HepG2 (cell line): ENCODE measurements around the gene EPHA4. TPM values are rescaled to one million over a fixed set of nuclear protein-coding genes. Genes with fewer than 3 reads are reported as not detected.

Experiments used
- ATAC-seq: fragments of 200-7000 bp; cut with Tn5 transposase; 3 replicates; pipeline ENCODE4 v1.9.1; 2020; ENCODE audit warnings: mild to moderate bottlenecking, moderate library complexity
- BruUV-seq: library from RNA; stranded (reverse); fragments of 400-500 nt; replicated peaks from 2 replicates; lab custom pipeline; 2021; lab: Mats Ljungman, UMichigan
- CTCF ChIA-PET: fragments of 300-600 bp; formaldehyde crosslinking; extraction: SDS; loops from one replicate; lab custom pipeline; 2021; ENCODE audit warnings: low total read pairs, inconsistent platforms, low intra/inter-chr PET ratio; lab: Yijun Ruan, JAX
- POLR2A ChIA-PET: fragments of 350-600 bp; sonication (Branson Sonifier 250); formaldehyde crosslinking; loops from one replicate; lab custom pipeline; 2020; ENCODE audit warnings: antibody characterized with exemption, inconsistent platforms; lab: Yijun Ruan, JAX
- DNase-seq: peaks from one replicate; pipeline ENCODE4 v3.0.0-alpha.2; 2015; ENCODE audit warnings: low spot score
- FAIRE-seq: peaks from 3 replicates; lab custom pipeline; 2011; peaks lifted over from hg19 to GRCh38; lab: Jason Lieb, UNC
- H2AFZ ChIP-seq: one replicate; pipeline ENCODE4 v1.6.1; 2011; ENCODE audit warnings: low read length, inconsistent platforms
- H3K27ac ChIP-seq: fragments of 300-600 bp; 3 replicates; pipeline ENCODE4 v1.8.0; 2011; ENCODE audit warnings: mixed run types, mild to moderate bottlenecking, mixed read lengths, low read length, inconsistent platforms; ENCODE audit not compliant: insufficient read depth; ENCODE audit errors: extremely low read length
- H3K27me3 ChIP-seq, 2 experiments: fragments of 200-600 bp in 1 of 2; 2 replicates in 1 of 2; 3 replicates in 1 of 2; pipeline versions ENCODE4 v1.6.0 to v1.8.0; 2011; ENCODE audit warnings: low read length in 2 of 2, mild to moderate bottlenecking in 2 of 2, moderate library complexity in 2 of 2, inconsistent platforms in 1 of 2; ENCODE audit not compliant: insufficient read depth in 2 of 2, control insufficient read depth in 1 of 2
- H3K36me3 ChIP-seq, 2 experiments: fragments of 200-600 bp in 1 of 2; replicated peaks in 1 of 2; 2 replicates in 1 of 2; 3 replicates in 1 of 2; pipeline versions ENCODE4 v1.5.1 to v1.8.0; 2011; ENCODE audit warnings: low read length in 2 of 2, inconsistent platforms in 1 of 2; ENCODE audit not compliant: insufficient read depth in 2 of 2, control insufficient read depth in 1 of 2
- H3K4me1 ChIP-seq: 2 replicates; pipeline ENCODE4 v1.5.1; 2012; ENCODE audit warnings: low read length, inconsistent platforms; ENCODE audit not compliant: insufficient read depth
- H3K4me2 ChIP-seq: 2 replicates; pipeline ENCODE4 v1.6.0; 2011; ENCODE audit warnings: low read depth, low read length, inconsistent platforms
- H3K4me3 ChIP-seq, 3 experiments: fragments of 200-600 bp in 1 of 3; sonication (generic), shearing (Covaris generic) in 1 of 3; replicated peaks in 1 of 3; 2 replicates each; pipeline ENCODE4 v1.5.1; 2011 to 2016; ENCODE audit warnings: low read length in 3 of 3, inconsistent platforms in 2 of 3, low read depth in 2 of 3, mild to moderate bottlenecking in 2 of 3, control low read depth in 1 of 3, mixed read lengths in 1 of 3; ENCODE audit not compliant: insufficient read depth in 1 of 3
- H3K79me2 ChIP-seq: one replicate; pipeline ENCODE4 v1.6.1; 2011; ENCODE audit warnings: low read length, inconsistent platforms; ENCODE audit not compliant: insufficient read depth
- H3K9ac ChIP-seq: 2 replicates; pipeline ENCODE4 v1.6.0; 2011; ENCODE audit warnings: mild to moderate bottlenecking, low read depth, low read length, inconsistent platforms; ENCODE audit not compliant: insufficient read depth
- H3K9me3 ChIP-seq: 2 replicates; pipeline ENCODE4 v1.5.1; 2012; ENCODE audit warnings: mild to moderate bottlenecking, low read length
- H4K20me1 ChIP-seq: 2 replicates; pipeline ENCODE4 v1.6.0; 2011; ENCODE audit warnings: inconsistent platforms, mild to moderate bottlenecking, low read length, moderate library complexity; ENCODE audit not compliant: insufficient read depth
- CBFB ChIP-seq: sonication (generic); formaldehyde crosslinking; IDR thresholded peaks from 2 replicates; pipeline ENCODE4 v1.4.0; 2020; ENCODE audit warnings: missing genetic modification reagents
- FOXO1 ChIP-seq: sonication (generic); formaldehyde crosslinking; IDR thresholded peaks from 2 replicates; pipeline ENCODE4 v1.4.0; 2020; ENCODE audit warnings: missing genetic modification reagents
- IRF9 ChIP-seq: sonication (generic); formaldehyde crosslinking; IDR thresholded peaks from 2 replicates; pipeline ENCODE4 v1.8.0; 2022; ENCODE audit warnings: missing genetic modification reagents, mild to moderate bottlenecking, borderline replicate concordance
- IRX3 ChIP-seq: sonication (generic); formaldehyde crosslinking; IDR thresholded peaks from 2 replicates; pipeline ENCODE4 v1.8.1; 2023; ENCODE audit warnings: mild to moderate bottlenecking, low read depth, missing genetic modification reagents, borderline replicate concordance
- THAP8 ChIP-seq: sonication (generic); formaldehyde crosslinking; IDR thresholded peaks from 2 replicates; pipeline ENCODE4 v1.5.1; 2020; ENCODE audit warnings: missing genetic modification reagents, mild to moderate bottlenecking, borderline replicate concordance
- ZKSCAN8 ChIP-seq: IDR thresholded peaks from 2 replicates; pipeline ENCODE4 v1.6.1; 2016; ENCODE audit warnings: borderline replicate concordance, missing genetic modification reagents, missing compliant biosample characterization
- ZNF652 ChIP-seq: IDR thresholded peaks from 2 replicates; pipeline ENCODE4 v1.6.1; 2016; ENCODE audit warnings: low read depth, borderline replicate concordance
- ZSCAN25 ChIP-seq: sonication (generic); formaldehyde crosslinking; IDR thresholded peaks from 2 replicates; pipeline ENCODE4 v1.8.0; 2022; ENCODE audit warnings: mild to moderate bottlenecking, missing genetic modification reagents
- WGBS: methylation state at CpG from one replicate; pipeline ENCODE4 v1.1.6; 2017; ENCODE audit warnings: low lambda C conversion rate; 5-methylcytosine and 5-hydroxymethylcytosine counted together
- in situ Hi-C: cut with HindIII; loops from 2 replicates; pipeline ENCODE4 v1.10.0; 2017; ENCODE audit warnings: low pct_unique_long_range_greater_than_20kb; ENCODE audit not compliant: extremely low pct_ligation_motif_present
- intact Hi-C: fragments of 100-400 bp; cut with micrococcal nuclease; formaldehyde crosslinking; loops from one replicate; pipeline ENCODE4 v1.10.0; 2022; ENCODE audit not compliant: unreplicated experiment
- polyA plus RNA-seq, 8 experiments: library from polyadenylated mRNA; depleted of rRNA in 3 of 8; stranded (reverse) in 7 of 8; unstranded in 1 of 8; fragments of >200 nt; fragmentation: Illumina TruSeq in 4 of 8; extraction: Trizol in 4 of 8; gene quantifications; 2 replicates each; pipeline versions ENCODE4 v1.2.1 to v1.2.3, GENCODE V29; 2011 to 2016; ENCODE audit warnings: low read depth in 4 of 8, missing spikeins in 1 of 8, mixed read lengths in 1 of 8; ENCODE audit not compliant: insufficient read depth in 1 of 8
- total RNA-seq, 5 experiments: library from RNA; depleted of rRNA; stranded (reverse); fragments of >200 nt; fragmentation: Illumina TruSeq; extraction: Trizol; gene quantifications; 2 replicates each; pipeline ENCODE4 v1.2.3, GENCODE V29; 2016; ENCODE audit warnings: low read depth in 1 of 5
- TF ChIP-seq, protein P1 (sequence below): sonication (generic); formaldehyde crosslinking; IDR thresholded peaks from 2 replicates; pipeline ENCODE4 v1.4.0; 2020; ENCODE audit warnings: mild to moderate bottlenecking, missing genetic modification reagents
- TF ChIP-seq, protein P2 (sequence below): sonication (generic); formaldehyde crosslinking; IDR thresholded peaks from 2 replicates; pipeline ENCODE4 v1.8.0; 2022; ENCODE audit warnings: missing genetic modification reagents, low read depth, mild to moderate bottlenecking, borderline replicate concordance

Gene EPHA4
- total and polyA plus RNA-seq, 2 of the 13 experiments (the other 11 are each of a cell fraction or from before 2014, with no cell fraction given) = not detected

DNA sequence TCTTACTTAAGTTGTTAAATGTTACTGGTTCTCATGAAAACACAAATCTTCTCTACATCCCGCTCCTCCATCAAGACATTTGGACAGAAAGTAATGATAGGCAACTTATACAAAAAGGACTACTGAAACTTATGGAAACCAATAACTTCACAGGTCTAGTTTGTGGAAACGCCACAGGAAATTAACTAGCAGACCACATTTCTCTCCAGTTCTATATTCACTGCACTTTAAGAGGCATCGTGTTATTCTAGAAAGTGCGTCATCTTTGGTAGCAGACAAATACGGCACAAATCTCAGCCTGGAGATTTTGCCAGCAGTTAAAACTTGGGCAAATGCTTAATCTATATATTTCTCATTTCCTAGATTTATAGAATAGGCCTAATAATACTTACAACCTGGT, 164.3 kb downstream of the EPHA4 start:
- no peak for FAIRE-seq

More for the DNA sequence above, 164.3 kb downstream of the EPHA4 start:
- no TSS peak for BruUV-seq
- H3K36me3 ChIP-seq = no peaks in the 10 kb centered on the region
- TF ChIP-seq IRF9 (CRISPR knock-in tag) = no peak
- TF ChIP-seq FOXO1 (CRISPR knock-in tag) = no peak
- TF ChIP-seq ZSCAN25 (CRISPR knock-in tag) = no peak
- TF ChIP-seq, protein P1, sequence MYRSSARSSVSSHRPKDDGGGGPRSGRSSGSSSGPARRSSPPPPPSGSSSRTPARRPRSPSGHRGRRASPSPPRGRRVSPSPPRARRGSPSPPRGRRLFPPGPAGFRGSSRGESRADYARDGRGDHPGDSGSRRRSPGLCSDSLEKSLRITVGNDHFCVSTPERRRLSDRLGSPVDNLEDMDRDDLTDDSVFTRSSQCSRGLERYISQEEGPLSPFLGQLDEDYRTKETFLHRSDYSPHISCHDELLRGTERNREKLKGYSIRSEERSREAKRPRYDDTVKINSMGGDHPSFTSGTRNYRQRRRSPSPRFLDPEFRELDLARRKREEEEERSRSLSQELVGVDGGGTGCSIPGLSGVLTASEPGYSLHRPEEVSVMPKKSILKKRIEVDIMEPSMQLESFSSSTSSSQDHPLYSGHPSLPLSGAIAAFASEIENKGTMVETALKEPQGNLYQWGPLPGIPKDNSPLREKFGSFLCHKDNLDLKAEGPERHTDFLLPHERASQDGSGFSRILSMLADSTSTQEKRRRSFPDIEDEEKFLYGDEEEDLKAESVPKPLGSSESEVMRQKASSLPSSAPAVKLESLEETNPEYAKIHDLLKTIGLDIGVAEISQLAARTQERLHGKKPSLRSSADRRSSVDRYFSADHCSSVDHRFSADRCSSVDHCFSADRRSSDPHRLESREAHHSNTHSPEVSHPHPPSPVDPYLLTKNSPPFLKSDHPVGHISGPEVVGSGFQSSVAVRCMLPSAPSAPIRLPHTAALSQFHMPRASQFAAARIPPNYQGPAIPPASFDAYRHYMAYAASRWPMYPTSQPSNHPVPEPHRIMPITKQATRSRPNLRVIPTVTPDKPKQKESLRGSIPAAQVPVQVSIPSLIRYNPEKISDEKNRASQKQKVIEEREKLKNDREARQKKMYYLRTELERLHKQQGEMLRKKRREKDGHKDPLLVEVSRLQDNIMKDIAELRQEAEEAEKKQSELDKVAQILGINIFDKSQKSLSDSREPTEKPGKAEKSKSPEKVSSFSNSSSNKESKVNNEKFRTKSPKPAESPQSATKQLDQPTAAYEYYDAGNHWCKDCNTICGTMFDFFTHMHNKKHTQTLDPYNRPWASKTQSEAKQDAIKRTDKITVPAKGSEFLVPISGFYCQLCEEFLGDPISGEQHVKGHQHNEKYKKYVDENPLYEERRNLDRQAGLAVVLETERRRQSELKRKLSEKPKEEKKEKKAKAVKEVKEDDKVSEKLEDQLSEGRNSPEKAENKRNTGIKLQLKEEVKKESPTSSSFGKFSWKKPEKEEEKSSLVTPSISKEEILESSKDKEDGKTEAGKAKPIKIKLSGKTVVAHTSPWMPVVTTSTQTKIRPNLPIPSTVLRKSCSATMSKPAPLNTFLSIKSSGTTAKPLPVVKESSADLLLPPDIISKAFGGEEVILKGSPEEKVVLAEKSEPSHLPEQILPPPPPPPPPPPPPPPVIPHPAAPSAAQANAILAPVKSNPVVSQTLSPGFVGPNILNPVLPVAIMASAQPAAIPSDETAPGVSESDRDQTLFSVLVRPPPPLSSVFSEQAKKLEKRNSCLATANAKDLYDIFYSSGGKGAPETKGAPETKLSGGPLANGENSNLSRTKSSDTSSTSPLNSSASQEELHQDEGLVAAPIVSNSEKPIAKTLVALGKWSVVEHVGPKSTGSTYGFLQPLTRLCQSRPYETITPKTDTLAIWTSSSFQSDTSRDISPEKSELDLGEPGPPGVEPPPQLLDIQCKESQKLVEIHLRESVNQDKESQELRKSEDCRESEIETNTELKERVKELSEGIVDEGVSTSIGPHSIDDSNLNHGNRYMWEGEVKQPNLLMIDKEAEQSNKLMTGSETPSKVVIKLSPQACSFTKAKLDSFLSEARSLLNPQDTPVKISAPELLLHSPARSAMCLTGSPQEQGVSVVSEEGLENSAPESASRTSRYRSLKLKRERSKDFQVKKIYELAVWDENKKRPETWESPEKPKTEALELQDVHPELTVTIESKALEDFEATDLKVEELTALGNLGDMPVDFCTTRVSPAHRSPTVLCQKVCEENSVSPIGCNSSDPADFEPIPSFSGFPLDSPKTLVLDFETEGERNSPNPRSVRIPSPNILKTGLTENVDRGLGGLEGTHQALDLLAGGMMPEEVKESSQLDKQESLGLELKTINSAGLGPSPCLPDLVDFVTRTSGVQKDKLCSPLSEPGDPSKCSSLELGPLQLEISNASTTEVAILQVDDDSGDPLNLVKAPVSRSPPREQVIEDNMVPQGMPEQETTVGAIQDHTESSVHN (CRISPR knock-in tag) = no peak
- no peak for TF ChIP-seq ZKSCAN8 (CRISPR knock-in tag)
- no peak for TF ChIP-seq CBFB (CRISPR knock-in tag)
- no peak for TF ChIP-seq IRX3 (CRISPR knock-in tag)
- TF ChIP-seq, protein P2, sequence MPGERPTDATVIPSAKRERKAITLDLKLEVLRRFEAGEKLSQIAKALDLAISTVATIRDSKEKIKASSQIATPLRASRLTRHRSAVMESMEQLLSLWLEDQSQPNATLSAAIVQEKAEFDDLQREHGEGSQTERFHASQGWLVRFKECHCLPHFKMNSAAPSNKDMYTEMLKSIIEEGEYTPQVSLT = no peak
- no peak for TF ChIP-seq THAP8
- no peak for TF ChIP-seq ZNF652 (CRISPR knock-in tag)
- H4K20me1 ChIP-seq = no peaks in the 10 kb centered on the region
- in situ Hi-C loops = no loop called here
- ATAC-seq = no peak
- H3K9ac ChIP-seq = no peak overlapping the region
- no peak for DNase-seq
- intact Hi-C loops = no loop called here
- H3K27me3 ChIP-seq = no peaks in the 10 kb centered on the region
- ChIA-PET POLR2A (no interaction called here), CTCF (no interaction called here)
- H3K4me1 ChIP-seq = no peaks in the 10 kb centered on the region
- H3K4me2 ChIP-seq = no peak overlapping the region
- 49% methylated on average over 5 of the region's 5 CpGs for WGBS
- no peak overlapping the region for H3K27ac ChIP-seq
- H3K79me2 ChIP-seq = no peaks in the 10 kb centered on the region
- H3K4me3 ChIP-seq = no peak overlapping the region
- H3K9me3 ChIP-seq = no peaks in the 10 kb centered on the region
- no peak overlapping the region for H2AFZ ChIP-seq
